ENCODE results near the gene BPIFB6.

The BPIFB6 gene

DNA sequence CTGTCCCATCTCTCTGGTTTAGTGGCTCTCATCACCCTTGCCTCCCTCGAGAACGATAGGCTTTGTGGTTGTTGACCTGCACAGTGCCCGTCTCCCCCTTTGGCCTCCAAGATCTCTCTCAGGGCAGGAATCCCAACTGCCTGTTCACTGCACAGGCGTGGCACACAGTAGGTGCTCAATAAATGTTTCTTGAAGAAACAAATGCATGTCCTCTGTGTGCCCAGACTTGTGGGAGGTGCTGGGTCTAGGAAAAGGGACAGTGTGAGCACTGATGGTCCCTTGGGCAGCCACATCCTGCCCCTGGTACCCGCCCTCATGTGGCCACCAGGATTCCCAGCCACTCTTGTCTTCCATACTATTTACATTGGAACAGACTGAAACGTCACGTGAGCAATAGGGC is 2.6 kb upstream of the BPIFB6 start:
- Histone ChIP-seq H3K9me3 (ENCODE audit: insufficient read depth, low read depth, low read length) (no peaks in the 10 kb centered on the region), H3K9ac (ENCODE audit: low read depth, low read length, poor library complexity, severe bottlenecking) (no peak overlapping the region), H4K20me1 (ENCODE audit: insufficient read depth, low read length, poor library complexity, severe bottlenecking) (no peaks in the 10 kb centered on the region), H3K9me2 (replicated peaks; ENCODE audit: low read depth, low read length) (no peaks in the 10 kb centered on the region), H3K79me2 (ENCODE audit: insufficient read depth, low read length) (no peaks in the 10 kb centered on the region), H3K36me3 (ENCODE audit: insufficient read depth, low read length) (no peaks in the 10 kb centered on the region), H3K4me2 (ENCODE audit: low read depth, low read length, poor library complexity, severe bottlenecking) (no peak overlapping the region), H3K4me1 (ENCODE audit: insufficient read depth, low read length, poor library complexity, severe bottlenecking) (peaks cover 8% of the 10 kb centered on the region), H3K4me3 (ENCODE audit: low read length, poor library complexity, severe bottlenecking) (no peak overlapping the region), H3K27me3 (ENCODE audit: insufficient read depth, low read length, poor library complexity, severe bottlenecking) (no peaks in the 10 kb centered on the region), H2AFZ (ENCODE audit: low read length) (no peak overlapping the region), H3F3A (ENCODE audit: low read depth) (no peaks in the 10 kb centered on the region)
- TF ChIP-seq, protein P1, sequence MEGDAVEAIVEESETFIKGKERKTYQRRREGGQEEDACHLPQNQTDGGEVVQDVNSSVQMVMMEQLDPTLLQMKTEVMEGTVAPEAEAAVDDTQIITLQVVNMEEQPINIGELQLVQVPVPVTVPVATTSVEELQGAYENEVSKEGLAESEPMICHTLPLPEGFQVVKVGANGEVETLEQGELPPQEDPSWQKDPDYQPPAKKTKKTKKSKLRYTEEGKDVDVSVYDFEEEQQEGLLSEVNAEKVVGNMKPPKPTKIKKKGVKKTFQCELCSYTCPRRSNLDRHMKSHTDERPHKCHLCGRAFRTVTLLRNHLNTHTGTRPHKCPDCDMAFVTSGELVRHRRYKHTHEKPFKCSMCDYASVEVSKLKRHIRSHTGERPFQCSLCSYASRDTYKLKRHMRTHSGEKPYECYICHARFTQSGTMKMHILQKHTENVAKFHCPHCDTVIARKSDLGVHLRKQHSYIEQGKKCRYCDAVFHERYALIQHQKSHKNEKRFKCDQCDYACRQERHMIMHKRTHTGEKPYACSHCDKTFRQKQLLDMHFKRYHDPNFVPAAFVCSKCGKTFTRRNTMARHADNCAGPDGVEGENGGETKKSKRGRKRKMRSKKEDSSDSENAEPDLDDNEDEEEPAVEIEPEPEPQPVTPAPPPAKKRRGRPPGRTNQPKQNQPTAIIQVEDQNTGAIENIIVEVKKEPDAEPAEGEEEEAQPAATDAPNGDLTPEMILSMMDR (conservative IDR thresholded peaks at IDR 0.05; ENCODE audit: low read length), result no peak
- TF ChIP-seq EZH2phosphoT487 (IDR thresholded peaks at IDR 0.05; ENCODE audit: borderline replicate concordance), result no peak

DNA sequence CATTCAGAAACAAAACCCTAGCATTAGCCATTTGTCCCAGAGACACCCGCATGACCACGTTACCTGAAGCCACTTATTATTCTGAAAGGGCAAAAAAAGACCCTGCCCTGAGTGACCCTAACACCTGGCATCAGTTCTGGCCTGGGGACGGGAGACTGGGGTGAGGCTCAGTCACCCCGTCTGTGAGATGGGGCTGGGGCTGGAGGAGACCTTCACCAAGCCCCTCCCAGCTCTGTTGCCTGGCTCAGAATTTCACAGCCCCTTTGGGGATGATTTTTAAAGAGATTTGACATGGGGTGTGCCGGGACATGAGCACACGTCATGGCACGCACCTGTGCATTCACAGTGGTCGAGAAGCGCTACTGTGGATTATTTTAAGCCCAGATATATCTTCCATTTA is 1.4 kb upstream of the BPIFB6 start:
- no peaks in the 10 kb centered on the region for H3K9me2 ChIP-seq (replicated peaks; ENCODE audit: low read depth, low read length)
- H3K79me2 ChIP-seq (ENCODE audit: insufficient read depth, low read length), result no peaks in the 10 kb centered on the region
- no peaks in the 10 kb centered on the region for H3K4me1 ChIP-seq (ENCODE audit: insufficient read depth, low read length, poor library complexity, severe bottlenecking)
- no peaks in the 10 kb centered on the region for H3K9me3 ChIP-seq (ENCODE audit: insufficient read depth, low read depth, low read length)
- H3K36me3 ChIP-seq (ENCODE audit: insufficient read depth, low read length), result no peaks in the 10 kb centered on the region
- H3F3A ChIP-seq (ENCODE audit: low read depth), result no peaks in the 10 kb centered on the region
- no peak overlapping the region for H3K9ac ChIP-seq (ENCODE audit: low read depth, low read length, poor library complexity, severe bottlenecking)
- TF ChIP-seq EZH2phosphoT487 (IDR thresholded peaks at IDR 0.05; ENCODE audit: borderline replicate concordance), result no peak
- TF ChIP-seq, protein P1 (conservative IDR thresholded peaks at IDR 0.05; ENCODE audit: low read length), result no peak
- H4K20me1 ChIP-seq (ENCODE audit: insufficient read depth, low read length, poor library complexity, severe bottlenecking), result no peaks in the 10 kb centered on the region
- no peaks in the 10 kb centered on the region for H3K27me3 ChIP-seq (ENCODE audit: insufficient read depth, low read length, poor library complexity, severe bottlenecking)
- H3K4me3 ChIP-seq (ENCODE audit: low read length, poor library complexity, severe bottlenecking), result no peak overlapping the region
- H2AFZ ChIP-seq (ENCODE audit: low read length), result no peak overlapping the region
- H3K4me2 ChIP-seq (ENCODE audit: low read depth, low read length, poor library complexity, severe bottlenecking), result no peak overlapping the region

DNA sequence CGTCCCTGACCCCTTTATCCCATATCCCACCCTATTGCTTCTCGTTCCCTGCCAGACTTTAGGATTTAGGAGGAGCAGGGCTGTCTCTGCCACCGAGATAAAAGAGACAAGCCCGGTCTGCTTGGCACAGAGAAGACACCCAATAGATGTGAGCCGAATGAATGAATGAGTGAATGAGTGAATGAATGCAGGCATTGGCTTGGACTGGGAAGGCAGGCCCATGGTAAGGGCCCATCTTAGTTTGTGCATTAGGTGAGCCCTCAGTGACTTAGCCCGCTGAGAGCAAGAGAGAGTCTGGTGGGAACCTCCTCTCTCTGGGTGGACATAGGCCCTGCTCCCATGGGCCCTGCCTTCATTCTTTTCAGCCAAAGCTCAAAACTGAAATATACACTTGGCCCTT is 879 bp upstream of the BPIFB6 start:
- Histone ChIP-seq H3K4me3 (ENCODE audit: low read length, poor library complexity, severe bottlenecking) (no peak overlapping the region), H3K9me2 (replicated peaks; ENCODE audit: low read depth, low read length) (no peaks in the 10 kb centered on the region), H3K27me3 (ENCODE audit: insufficient read depth, low read length, poor library complexity, severe bottlenecking) (no peaks in the 10 kb centered on the region), H3K9ac (ENCODE audit: low read depth, low read length, poor library complexity, severe bottlenecking) (no peak overlapping the region), H3K9me3 (ENCODE audit: insufficient read depth, low read depth, low read length) (no peaks in the 10 kb centered on the region), H3K4me2 (ENCODE audit: low read depth, low read length, poor library complexity, severe bottlenecking) (no peak overlapping the region), H4K20me1 (ENCODE audit: insufficient read depth, low read length, poor library complexity, severe bottlenecking) (no peaks in the 10 kb centered on the region), H2AFZ (ENCODE audit: low read length) (no peak overlapping the region), H3F3A (ENCODE audit: low read depth) (no peaks in the 10 kb centered on the region), H3K79me2 (ENCODE audit: insufficient read depth, low read length) (no peaks in the 10 kb centered on the region), H3K36me3 (ENCODE audit: insufficient read depth, low read length) (no peaks in the 10 kb centered on the region), H3K4me1 (ENCODE audit: insufficient read depth, low read length, poor library complexity, severe bottlenecking) (no peaks in the 10 kb centered on the region)
- TF ChIP-seq, protein P1 (conservative IDR thresholded peaks at IDR 0.05; ENCODE audit: low read length), result no peak
- no peak for TF ChIP-seq EZH2phosphoT487 (IDR thresholded peaks at IDR 0.05; ENCODE audit: borderline replicate concordance)

Measured in Loucy (cell line).